ENCODE results near the gene NANP.

Gene NANP

GRCh38 chr20:25567286-25567685 is 56.5 kb downstream of the NANP start:
- no peak for DNase-seq

DNA sequence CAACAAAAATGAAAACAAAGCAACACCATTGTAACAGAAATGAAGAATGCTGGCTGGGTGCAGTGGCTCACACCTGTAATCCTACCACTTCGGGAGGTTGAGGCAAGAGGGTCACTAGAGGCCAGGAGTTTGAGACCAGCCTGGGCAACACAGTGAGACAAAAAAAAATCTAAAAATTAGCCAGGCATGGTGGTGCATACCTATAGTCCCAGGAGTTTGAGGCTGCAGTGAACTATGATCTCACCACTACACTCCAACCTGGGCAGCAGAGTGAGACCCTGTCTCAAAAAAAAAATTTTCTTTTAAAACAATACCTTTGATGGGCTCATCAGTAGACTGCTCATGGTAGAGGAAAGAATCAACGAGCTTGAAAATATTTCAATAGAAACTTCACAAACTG is 57.0 kb downstream of the NANP start:
- DNase-seq, result no peak

GRCh38 chr20:25565578-25566157 is 58.1 kb downstream of the NANP start:
- DNase-seq, result no peak

DNA sequence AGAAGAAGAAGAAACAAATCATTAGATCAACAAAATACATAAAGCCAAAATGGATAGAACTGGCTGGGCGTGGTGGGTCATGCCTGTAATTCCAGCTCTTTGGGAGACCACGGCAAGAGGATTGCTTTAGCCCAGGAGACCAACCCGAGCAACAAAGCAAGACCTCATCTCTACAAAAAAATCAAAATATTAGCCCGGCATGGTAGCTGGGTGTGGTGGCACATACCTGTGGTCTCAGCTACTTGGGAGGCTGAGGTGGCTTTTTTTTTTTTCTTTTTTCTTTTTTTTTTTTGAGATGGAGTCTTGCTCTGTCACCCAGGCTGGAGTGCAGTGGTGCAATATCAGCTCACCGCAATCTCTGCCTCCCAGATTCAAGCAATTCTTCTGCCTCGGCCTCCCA is 59.9 kb downstream of the NANP start:
- no peak for DNase-seq

DNA sequence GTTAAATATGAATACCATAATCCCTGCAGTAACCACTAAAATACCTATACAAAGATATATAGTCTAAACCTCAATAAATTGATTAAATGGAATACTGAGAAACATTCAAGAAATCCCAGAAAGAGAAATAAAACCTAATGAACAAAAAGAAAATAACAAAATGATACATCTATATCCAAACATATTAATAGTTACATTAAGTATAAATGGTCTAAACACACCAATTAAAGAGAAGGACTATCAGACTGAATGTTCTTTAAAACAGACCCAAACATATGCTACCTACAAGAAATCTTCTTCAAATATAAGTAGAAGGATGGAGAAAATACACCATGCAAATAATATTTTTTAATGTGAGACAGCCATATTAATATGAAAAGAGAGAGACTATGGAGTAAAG is 60.5 kb downstream of the NANP start:
- DNase-seq, result no peak
